ENCODE data around the gene ZNF69.
"Not testable (repeated sequence)": the region's sequence is repeated elsewhere in the genome, so short reads cannot be mapped to it uniquely, and the experiment has no call there.

DNA sequence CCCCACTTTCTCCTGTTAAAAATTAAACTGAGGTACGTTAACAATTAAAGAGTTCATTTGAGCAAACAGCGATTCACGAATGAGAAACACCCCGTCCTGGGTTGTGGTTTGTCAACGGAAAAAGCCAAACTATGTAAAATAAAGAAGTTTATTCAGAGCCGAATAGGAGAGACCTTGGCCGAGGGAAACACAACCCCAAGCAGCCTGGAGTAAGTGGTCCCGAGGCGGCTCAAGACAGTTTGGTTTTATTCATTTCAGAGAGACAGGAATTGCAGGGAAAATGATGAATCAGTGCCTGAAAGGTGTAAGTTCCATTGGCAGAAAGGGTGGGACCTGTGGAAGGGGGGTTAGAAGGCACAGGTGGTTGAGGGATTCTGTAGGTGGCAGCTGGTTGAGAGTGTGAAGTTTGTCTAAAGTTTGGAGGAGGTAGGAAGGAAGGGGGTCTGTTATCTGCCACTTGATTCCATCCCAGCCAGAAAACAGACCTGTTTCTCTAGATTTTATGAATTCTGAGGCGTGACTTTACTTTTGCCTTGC, 38.1 kb downstream of the ZNF69 start:
- TF ChIP-seq CTCF (IDR thresholded peaks at IDR 0.05; ENCODE audit: low read length); EZH2 (optimal IDR thresholded peaks at IDR 0.05; ENCODE audit: low read depth, low read length): not testable (repeated sequence)
